Measurements from ENCODE around the gene TMEM51. TPM values are rescaled to one million over a fixed set of nuclear protein-coding genes. Genes with fewer than 3 reads are reported as not detected.
A peak's percentile ranks its signal among the peaks of the same experiment; 100 is the strongest.

Gene TMEM51
- polyA plus RNA-seq, 12 donors, result 6.1 to 18.9 (median 7.1) TPM; not detected in 1

DNA sequence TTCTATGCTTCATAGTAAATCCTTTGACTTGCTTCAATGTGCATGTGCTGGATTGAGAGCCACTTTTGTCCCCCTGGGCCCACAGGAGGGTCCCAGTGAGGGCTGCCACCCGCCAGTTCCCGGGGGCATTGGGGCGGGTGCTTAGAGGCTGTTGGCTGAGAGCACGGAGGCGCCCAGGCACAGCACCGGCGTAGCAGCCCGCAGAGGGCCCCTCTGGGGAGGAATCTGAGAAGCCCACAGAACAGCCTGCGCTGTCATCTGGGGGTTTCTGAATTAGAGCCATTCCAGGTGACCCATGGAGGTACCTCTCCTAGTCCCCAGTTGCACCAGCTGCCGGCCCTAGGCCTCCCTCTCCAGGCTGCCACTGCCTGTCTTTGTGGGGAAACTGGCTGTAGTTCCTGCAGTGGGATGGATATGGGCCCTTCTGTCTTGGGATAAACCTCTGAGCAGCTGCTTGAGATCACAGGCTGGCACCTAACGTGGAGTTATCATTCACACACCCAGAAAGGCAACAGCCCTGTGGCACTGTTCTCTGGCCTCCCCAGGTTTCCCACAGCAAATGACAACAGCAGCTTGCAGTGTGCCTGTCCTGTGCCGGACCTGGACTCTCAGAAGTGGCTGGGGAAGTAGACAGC is 39.5 kb downstream of the TMEM51 start:
- no peak for DNase-seq

GRCh38 chr1:15195420-15196052 is 42.0 kb downstream of the TMEM51 start:
- DNase-seq, result no peak

DNA sequence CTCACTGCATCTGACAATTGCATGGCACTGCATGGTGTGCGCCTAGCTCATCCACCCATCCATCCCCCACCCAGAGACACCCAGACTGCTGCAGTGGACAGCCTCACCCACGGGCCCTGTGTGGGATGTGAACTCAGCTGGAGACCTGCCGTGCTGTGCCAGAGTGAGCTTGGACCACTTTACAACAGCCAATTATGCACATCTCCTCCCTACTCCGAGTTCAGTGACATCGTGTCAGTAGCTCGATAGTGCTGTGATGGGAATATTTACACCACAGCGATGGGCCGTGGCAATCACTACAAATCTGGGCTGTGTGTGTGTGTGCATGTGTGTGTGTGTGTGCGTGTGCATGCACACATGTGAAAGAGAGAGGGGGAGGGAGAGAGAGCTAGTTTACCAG is 42.5 kb downstream of the TMEM51 start:
- no peak for DNase-seq

- DNase-seq, result no peak
These were observed 43.4 kb downstream of the TMEM51 start for GRCh38 chr1:15196807-15197530.

DNA sequence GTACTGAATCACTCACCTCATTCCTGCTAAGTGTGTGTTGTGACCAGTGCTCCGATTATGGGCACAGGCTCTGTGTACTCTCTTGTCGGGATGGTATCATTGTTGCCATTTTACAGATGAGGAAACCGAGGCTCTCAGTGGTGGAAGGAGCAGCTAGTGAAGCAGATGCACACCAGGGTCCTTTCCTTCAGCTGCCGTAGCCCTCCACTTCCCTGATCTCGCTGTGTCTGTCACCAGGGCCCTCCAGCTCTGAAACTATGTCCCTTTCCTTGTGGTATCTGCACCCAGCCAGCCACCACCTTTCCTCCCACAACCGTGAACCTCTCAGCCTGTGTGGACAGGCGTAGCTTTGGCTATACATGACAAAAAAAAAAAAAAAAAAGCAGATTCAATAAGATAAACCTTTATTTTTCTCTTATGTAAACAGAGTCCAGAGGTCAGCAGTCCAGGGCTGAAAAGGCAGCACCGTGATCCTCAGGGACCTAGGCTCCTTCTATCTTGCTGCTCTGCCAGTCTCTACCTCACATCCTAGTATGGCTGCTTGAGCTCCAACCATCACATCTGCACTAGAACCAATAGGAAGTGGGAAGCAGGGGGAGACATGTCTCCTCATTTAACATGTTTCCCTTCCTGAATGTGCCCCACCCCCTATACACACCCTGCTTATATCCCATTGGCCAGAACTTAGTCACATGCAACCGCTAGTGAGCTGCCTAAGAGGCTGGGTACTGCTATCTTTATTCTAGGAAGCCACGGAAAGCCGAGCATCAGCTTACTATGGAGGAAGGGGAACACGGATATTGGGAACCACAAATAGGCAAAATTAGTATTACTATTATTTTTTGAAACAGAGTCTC is 44.3 kb downstream of the TMEM51 start:
- DNase-seq, result no peak

GRCh38 chr1:15198684-15199083 is 45.1 kb downstream of the TMEM51 start:
- DNase-seq, result no peak

- DNase-seq, result no peak
These were observed 47.7 kb downstream of the TMEM51 start for GRCh38 chr1:15201221-15201620.

DNA sequence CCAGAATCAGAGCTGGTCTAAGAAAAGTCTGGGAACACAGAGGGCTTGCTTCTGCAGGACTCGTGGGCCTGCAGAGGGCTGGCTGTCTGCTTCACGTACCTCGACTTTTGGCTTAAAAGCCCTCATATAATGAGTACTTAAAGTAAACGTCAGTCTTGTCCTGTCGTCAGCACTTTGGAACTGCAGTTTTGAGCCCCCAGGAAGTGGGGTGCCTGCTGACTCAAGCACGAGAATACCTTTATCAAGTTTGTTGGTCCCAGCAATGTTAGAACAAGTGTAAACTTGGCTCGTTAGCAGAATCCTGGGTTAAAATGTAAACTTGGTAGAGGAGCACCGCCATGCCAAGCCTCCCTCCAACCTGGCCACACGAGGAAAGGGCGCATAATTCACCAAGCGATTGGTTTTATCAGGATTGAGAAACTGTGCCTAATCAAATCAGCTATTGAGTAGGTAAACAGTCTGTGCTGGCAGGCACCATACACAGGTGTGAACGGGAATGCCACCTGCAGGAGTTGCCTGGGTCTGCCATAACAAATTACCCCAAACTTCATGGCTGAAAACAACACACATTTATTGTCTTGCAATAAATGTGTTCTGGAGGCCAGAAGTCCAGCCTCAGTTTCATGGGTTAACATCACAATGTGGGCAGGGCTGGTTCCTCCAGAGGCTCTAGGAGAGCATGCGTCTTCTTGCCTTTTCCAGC is 48.5 kb downstream of the TMEM51 start:
- no peak for DNase-seq

GRCh38 chr1:15204931-15205330 is 51.4 kb downstream of the TMEM51 start:
- no peak for DNase-seq

GRCh38 chr1:15205586-15206346 is 52.2 kb downstream of the TMEM51 start:
- DNase-seq, result no peak

- no peak for DNase-seq
These were observed 53.0 kb downstream of the TMEM51 start for GRCh38 chr1:15206418-15207030.

GRCh38 chr1:15207031-15207828 is 53.7 kb downstream of the TMEM51 start:
- no peak for DNase-seq

DNA sequence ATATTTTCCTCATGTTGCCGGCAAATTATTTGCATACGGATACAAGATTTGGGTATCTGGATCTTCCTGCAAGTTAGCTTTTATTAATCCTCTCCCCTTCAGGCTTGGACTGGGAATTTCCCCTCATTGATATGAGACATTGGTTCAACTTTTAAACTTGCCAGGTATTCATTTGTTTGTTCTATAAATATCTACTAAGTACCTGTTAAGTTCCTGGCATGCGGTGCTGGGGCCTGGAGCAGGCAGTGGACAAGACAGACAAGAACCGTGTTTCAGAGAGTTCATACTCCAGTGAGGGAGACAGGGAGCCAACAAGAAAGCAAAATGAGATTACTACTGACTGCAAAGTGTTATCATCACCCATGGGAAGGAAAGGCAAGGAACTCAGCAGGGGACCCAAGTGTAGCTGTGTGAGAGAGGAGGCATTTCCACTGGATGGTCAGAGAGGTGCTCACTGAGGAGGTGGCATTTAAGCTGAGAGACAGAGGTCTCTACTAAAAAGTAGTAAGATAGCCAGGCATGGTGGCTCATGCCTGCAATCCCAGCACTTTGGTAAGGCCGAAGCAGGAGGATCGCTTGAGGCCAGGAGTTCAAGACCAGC is 54.4 kb downstream of the TMEM51 start:
- DNase-seq, result no peak

GRCh38 chr1:15210651-15211375 is 57.3 kb downstream of the TMEM51 start:
- no peak for DNase-seq

DNA sequence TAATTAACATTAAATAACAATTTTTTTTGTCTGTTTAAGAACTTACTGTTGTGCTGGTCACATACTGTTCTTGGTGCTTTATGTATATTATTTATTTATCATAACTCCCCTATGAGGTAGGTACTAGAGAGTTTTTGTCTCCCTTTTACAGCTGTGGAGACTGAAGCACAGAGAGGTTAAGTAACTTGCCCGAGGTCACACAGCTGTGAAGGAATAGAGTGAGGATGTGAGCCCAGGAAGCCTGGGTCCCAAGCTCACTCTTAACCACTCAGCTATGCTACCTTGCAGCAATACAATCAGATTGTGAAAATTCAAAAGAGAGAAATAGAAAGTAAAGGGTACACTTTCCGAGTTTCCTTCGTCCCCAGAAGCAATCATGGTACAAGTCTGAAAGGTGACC is 57.9 kb downstream of the TMEM51 start:
- DNase-seq, result no peak

DNA sequence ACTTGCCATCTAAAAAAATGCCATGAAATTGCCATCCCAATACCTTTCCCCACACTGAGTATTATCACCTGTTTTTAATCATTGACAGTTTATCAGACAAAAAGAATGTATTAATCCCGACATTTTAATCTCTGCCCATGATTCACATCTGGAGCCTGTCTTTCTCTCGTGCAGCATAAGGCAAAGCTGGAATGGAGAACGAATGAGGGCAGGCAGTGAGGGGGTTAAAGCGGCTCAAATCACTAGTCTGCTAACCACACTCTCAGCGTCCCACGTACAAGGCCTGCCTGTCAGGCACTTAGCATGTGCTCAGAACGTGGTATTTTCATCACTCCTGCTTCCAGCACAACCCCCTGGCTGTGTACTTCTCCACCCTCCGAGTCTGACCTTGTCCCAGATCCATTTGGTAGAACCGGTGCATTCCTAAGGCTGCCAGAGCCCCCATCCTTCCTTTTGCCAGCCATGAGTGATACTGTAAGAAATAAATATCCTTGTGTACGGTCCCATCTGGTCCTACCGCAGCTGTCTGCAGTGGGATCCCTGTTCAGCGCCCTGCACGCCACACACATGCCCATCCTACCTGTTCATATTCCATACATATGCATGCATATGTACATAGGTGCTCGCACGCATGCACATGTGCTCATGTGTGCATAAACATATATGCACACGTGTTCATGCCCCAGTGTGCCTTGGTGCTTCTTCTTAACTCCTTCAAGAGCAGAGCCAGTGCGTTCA is 58.8 kb downstream of the TMEM51 start:
- no peak for DNase-seq

DNA sequence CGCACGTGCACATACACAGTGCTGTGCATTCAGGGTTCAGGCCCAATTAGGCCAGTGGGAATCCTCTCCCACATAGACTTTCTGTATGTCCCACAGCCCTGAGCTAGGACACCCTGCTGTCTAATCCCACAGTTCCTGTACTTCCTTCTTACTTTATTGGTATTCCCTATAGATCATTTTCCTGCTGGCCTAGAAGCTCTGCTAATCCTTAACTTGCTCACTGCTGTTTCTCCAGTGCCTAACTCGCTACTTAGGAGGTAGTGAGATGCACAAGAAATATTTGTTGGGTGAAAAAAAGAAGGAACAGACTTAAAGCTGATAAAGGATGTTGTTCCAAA is 59.4 kb downstream of the TMEM51 start:
- no peak for DNase-seq

DNA sequence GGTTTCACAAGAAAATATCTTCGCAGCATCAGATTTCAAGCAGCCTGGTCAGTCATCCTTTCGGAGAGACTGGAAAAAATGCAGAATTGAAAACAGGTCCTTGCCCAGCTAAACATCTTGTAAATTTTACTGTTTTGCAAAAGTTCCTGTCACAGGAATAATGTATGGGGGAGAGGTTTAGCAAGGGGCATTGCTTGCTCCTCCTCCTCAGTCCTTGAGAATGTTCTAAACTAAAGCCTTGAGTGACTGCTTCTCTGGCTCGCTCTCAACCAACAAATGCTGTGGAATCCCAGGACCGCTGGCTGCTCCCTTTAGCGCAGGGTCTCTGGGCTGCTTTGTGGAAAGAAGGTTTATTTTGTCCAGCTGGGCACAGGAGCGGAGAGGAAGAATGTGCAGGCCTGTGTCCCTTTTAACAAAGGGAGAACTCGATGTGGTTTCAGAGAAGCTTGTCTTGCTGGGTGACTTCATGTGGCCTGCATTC is 59.8 kb downstream of the TMEM51 start:
- peak; percentile 47 for DNase-seq

All from muscle of arm (tissue), 12 donors.